Measurements from ENCODE around the gene KCNMA1.
A peak's percentile ranks its signal among the peaks of the same experiment; 100 is the strongest.

Gene KCNMA1

DNA sequence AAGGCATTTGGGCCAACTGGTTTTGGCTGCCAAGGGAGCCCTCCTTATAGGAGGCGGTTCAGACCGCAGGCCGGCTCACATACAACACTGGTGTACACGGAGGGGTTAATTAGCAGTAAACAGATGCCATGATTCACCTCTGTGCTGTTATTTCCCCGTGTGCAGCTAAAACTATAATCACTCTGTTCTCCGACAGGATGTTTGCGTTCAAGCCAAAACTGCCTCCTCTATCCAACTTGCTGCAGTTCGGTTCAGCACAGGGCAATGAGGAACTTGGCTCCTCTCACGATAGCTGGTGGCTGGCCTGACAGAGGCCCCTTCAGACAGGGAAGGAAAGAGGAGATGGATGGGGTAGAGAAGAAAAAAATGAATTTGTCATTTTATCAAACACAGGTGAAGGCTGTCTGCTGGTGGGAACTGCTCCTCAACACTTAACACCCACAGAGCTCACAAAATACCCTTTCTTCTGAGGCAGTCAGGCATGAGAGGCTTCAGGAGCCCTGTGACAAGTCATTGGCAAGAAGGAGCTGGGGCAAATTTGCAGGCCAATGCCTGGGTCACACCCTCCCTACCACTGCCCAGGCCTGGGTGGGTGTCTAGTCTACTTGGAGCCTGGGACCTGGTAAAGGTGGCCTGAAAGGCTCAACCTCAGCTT, 24.0 kb downstream of the KCNMA1 start:
- H3K9ac ChIP-seq (ENCODE audit: low read depth, low read length): no peak overlapping the region
- H3K27me3 ChIP-seq (ENCODE audit: control insufficient read depth, insufficient read depth, low read length): no peaks in the 10 kb centered on the region
- H3K4me1 ChIP-seq (ENCODE audit: control insufficient read depth, insufficient read depth, low read length): peaks cover 18% of the 10 kb centered on the region
- H3K4me2 ChIP-seq (ENCODE audit: low read length): no peak overlapping the region
- no peak overlapping the region for H3K4me3 ChIP-seq (ENCODE audit: low read length)
- H3K9me3 ChIP-seq (replicated peaks; ENCODE audit: low read length): no peaks in the 10 kb centered on the region
- H3K36me3 ChIP-seq (ENCODE audit: insufficient read depth, low read length): no peaks in the 10 kb centered on the region

DNA sequence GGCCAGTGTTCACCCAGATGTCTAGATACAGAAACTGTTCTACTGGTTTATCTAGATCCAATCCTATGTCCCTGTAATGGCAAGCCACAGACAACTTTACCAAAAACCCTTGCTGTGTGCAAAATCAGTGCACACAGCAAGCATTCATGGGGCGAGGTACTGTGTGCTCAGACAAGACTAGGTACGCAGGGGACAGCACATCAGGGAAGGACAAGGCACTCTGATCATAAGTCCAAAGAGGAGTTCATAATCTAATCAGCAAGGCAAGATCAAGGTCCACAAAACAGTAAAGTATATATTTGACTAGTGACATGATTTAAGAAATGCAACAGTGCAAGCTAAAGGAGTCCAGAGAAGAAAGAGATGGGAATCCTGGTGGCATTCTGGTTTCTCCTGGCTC, 25.9 kb downstream of the KCNMA1 start:
- H3K9ac ChIP-seq (ENCODE audit: low read depth, low read length): no peak overlapping the region
- H3K27me3 ChIP-seq (ENCODE audit: control insufficient read depth, insufficient read depth, low read length): no peaks in the 10 kb centered on the region
- H3K36me3 ChIP-seq (ENCODE audit: insufficient read depth, low read length): no peaks in the 10 kb centered on the region
- H3K9me3 ChIP-seq (replicated peaks; ENCODE audit: low read length): no peaks in the 10 kb centered on the region
- H3K4me3 ChIP-seq (ENCODE audit: low read length): no peak overlapping the region
- no peak overlapping the region for H3K4me2 ChIP-seq (ENCODE audit: low read length)
- peaks cover 26% of the 10 kb centered on the region for H3K4me1 ChIP-seq (ENCODE audit: control insufficient read depth, insufficient read depth, low read length)

GRCh38 chr10:77611221-77611620, 26.4 kb downstream of the KCNMA1 start:
- H3K9ac ChIP-seq (ENCODE audit: low read depth, low read length): no peak overlapping the region
- no peaks in the 10 kb centered on the region for H3K36me3 ChIP-seq (ENCODE audit: insufficient read depth, low read length)
- H3K9me3 ChIP-seq (replicated peaks; ENCODE audit: low read length): no peaks in the 10 kb centered on the region
- peaks cover 26% of the 10 kb centered on the region for H3K4me1 ChIP-seq (ENCODE audit: control insufficient read depth, insufficient read depth, low read length)
- H3K4me2 ChIP-seq (ENCODE audit: low read length): no peak overlapping the region
- H3K4me3 ChIP-seq (ENCODE audit: low read length): no peak overlapping the region
- no peaks in the 10 kb centered on the region for H3K27me3 ChIP-seq (ENCODE audit: control insufficient read depth, insufficient read depth, low read length)

GRCh38 chr10:77609781-77610272, 27.8 kb downstream of the KCNMA1 start:
- Histone ChIP-seq H3K4me3 (ENCODE audit: low read length) (peak overlapping the region; percentile 4), H3K9ac (ENCODE audit: low read depth, low read length) (peak overlapping the region; percentile 43), H3K4me2 (ENCODE audit: low read length) (peak overlapping the region; percentile 71), H3K36me3 (ENCODE audit: insufficient read depth, low read length) (no peaks in the 10 kb centered on the region), H3K4me1 (ENCODE audit: control insufficient read depth, insufficient read depth, low read length) (peaks cover 30% of the 10 kb centered on the region), H3K27me3 (ENCODE audit: control insufficient read depth, insufficient read depth, low read length) (no peaks in the 10 kb centered on the region), H3K9me3 (replicated peaks; ENCODE audit: low read length) (no peaks in the 10 kb centered on the region)

- H3K9me3 ChIP-seq (replicated peaks; ENCODE audit: low read length): no peaks in the 10 kb centered on the region
- peaks cover 38% of the 10 kb centered on the region for H3K4me1 ChIP-seq (ENCODE audit: control insufficient read depth, insufficient read depth, low read length)
- no peak overlapping the region for H3K4me3 ChIP-seq (ENCODE audit: low read length)
- H3K27me3 ChIP-seq (ENCODE audit: control insufficient read depth, insufficient read depth, low read length): no peaks in the 10 kb centered on the region
- no peak overlapping the region for H3K9ac ChIP-seq (ENCODE audit: low read depth, low read length)
- H3K36me3 ChIP-seq (ENCODE audit: insufficient read depth, low read length): no peaks in the 10 kb centered on the region
- H3K4me2 ChIP-seq (ENCODE audit: low read length): no peak overlapping the region
Measured at GRCh38 chr10:77608281-77608680, 29.3 kb downstream of the KCNMA1 start.

DNA sequence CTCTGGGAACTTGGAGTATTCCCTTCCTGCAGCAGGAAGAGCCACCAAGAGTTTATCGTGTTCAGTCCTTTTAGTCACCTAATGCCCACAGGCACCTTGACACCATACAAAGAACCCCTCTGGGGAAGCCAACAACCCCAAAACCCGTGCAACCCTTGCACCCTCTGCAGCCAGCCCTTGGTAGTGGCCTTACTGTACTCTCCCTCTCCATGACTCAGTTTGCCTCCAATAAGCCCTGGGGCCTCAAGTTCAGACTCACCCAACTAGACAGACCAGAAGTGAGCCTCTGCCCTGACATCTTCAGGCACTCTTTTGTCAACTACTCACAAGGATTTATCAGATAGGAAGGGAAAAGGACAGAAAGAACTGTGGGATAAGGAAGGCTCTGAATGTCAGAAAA, 30.9 kb downstream of the KCNMA1 start:
- no peaks in the 10 kb centered on the region for H3K36me3 ChIP-seq (ENCODE audit: insufficient read depth, low read length)
- H3K27me3 ChIP-seq (ENCODE audit: control insufficient read depth, insufficient read depth, low read length): no peaks in the 10 kb centered on the region
- peaks cover 53% of the 10 kb centered on the region for H3K4me1 ChIP-seq (ENCODE audit: control insufficient read depth, insufficient read depth, low read length)
- no peak overlapping the region for H3K9ac ChIP-seq (ENCODE audit: low read depth, low read length)
- no peak overlapping the region for H3K4me3 ChIP-seq (ENCODE audit: low read length)
- no peaks in the 10 kb centered on the region for H3K9me3 ChIP-seq (replicated peaks; ENCODE audit: low read length)
- H3K4me2 ChIP-seq (ENCODE audit: low read length): no peak overlapping the region

DNA sequence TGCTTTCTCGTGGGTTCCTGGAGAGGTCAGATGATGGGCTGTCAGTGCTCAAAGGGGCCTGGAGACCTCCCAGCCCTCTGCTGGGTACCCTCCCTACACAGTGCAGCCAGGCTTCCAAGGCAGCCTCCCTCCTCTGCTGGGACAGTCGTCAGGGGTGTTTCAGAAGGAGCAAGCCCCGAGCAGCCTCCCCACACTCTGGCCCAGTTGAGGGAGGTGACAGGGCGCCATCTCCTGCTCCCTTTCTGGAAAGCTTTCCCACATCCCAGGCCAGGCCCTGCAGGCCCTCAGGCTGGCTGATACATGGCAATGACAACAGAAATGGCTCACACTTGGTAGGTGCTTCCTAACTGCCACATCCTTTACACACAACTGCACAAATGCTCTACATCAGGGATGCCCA, 32.1 kb downstream of the KCNMA1 start:
- no peak overlapping the region for H3K9ac ChIP-seq (ENCODE audit: low read depth, low read length)
- H3K4me3 ChIP-seq (ENCODE audit: low read length): no peak overlapping the region
- peaks cover 59% of the 10 kb centered on the region for H3K4me1 ChIP-seq (ENCODE audit: control insufficient read depth, insufficient read depth, low read length)
- H3K4me2 ChIP-seq (ENCODE audit: low read length): no peak overlapping the region
- H3K36me3 ChIP-seq (ENCODE audit: insufficient read depth, low read length): no peaks in the 10 kb centered on the region
- H3K27me3 ChIP-seq (ENCODE audit: control insufficient read depth, insufficient read depth, low read length): no peaks in the 10 kb centered on the region
- no peaks in the 10 kb centered on the region for H3K9me3 ChIP-seq (replicated peaks; ENCODE audit: low read length)

- Histone ChIP-seq H3K27me3 (ENCODE audit: control insufficient read depth, insufficient read depth, low read length) (no peaks in the 10 kb centered on the region), H3K4me1 (ENCODE audit: control insufficient read depth, insufficient read depth, low read length) (peaks cover 53% of the 10 kb centered on the region), H3K4me3 (ENCODE audit: low read length) (no peak overlapping the region), H3K9me3 (replicated peaks; ENCODE audit: low read length) (no peaks in the 10 kb centered on the region), H3K9ac (ENCODE audit: low read depth, low read length) (no peak overlapping the region), H3K36me3 (ENCODE audit: insufficient read depth, low read length) (no peaks in the 10 kb centered on the region), H3K4me2 (ENCODE audit: low read length) (no peak overlapping the region)
Measured at GRCh38 chr10:77604941-77605351, 32.7 kb downstream of the KCNMA1 start.

DNA sequence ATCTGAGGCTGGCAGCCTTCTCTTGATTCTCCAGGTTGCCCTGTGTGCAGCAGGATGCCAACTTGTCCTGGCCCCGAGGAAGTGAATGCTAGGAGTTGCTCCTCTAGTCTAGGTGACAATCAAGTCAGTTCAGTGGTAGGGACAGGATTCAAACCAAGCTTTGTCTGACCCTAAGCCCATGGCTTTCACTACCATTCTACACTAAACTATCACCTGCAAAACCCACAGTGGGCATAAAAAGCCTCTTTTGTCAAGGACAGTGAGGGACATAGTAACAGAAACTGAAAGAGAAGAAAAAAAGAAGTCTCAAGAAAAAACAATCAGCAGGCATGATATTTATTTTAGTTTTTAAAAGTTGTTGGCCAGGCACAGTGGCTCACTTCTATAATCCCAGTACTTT, 33.5 kb downstream of the KCNMA1 start:
- Histone ChIP-seq H3K4me1 (ENCODE audit: control insufficient read depth, insufficient read depth, low read length) (peaks cover 45% of the 10 kb centered on the region), H3K4me3 (ENCODE audit: low read length) (no peak overlapping the region), H3K36me3 (ENCODE audit: insufficient read depth, low read length) (no peaks in the 10 kb centered on the region), H3K27me3 (ENCODE audit: control insufficient read depth, insufficient read depth, low read length) (no peaks in the 10 kb centered on the region), H3K4me2 (ENCODE audit: low read length) (no peak overlapping the region), H3K9ac (ENCODE audit: low read depth, low read length) (no peak overlapping the region), H3K9me3 (replicated peaks; ENCODE audit: low read length) (no peaks in the 10 kb centered on the region)

DNA sequence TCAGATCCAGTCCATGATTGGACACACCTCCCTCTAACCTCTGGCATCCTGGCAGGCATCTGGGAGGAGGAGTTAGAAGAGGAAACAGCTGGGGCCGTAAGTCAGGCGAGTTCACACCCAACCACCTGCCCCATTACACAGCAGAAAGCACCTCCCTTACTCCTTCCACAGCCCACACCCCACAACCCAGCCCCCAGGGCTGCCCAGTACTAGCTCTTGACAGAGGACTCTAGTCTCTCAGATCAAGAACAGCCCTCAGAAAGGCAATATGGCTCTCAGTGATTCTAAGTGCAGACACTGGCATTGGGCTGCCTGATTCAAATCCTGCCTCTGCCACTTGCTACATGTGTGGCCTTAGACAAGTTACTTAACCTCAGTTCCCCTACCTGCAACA, 34.1 kb downstream of the KCNMA1 start:
- H3K4me3 ChIP-seq (ENCODE audit: low read length): peak overlapping the region; percentile 7

DNA sequence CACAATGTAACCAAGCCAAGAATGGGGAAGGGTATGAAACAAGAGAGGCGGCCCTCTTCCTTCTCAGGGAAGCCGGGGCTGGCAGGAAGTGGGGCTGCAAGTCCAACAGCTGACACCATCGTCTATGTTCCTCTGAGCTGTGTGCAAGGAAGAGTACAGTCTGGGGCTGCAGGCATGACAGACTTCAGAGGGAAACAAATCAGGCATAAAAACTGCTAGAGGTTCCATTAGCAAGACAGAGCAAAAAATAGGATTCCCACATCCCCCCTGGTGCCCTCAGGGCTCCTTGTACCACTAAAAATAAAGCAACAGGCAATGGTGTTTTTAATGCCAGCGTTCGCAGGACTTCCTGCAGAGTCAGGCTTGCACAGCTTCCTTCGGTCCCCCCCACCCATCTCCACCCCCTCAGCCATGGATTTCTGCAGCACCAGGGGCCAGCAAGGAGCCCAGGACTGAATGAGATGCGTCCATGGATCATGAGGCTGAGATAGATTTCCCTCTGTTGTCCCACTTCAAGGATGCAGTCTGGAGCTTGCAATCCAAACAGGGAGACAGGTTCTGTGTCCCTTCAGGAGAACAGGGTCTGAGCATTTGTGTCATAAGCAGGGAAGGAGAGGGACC, 34.6 kb downstream of the KCNMA1 start:
- peak overlapping the region; percentile 71 for H3K4me2 ChIP-seq (ENCODE audit: low read length)
- H3K36me3 ChIP-seq (ENCODE audit: insufficient read depth, low read length): no peaks in the 10 kb centered on the region
- no peaks in the 10 kb centered on the region for H3K27me3 ChIP-seq (ENCODE audit: control insufficient read depth, insufficient read depth, low read length)
- H3K9me3 ChIP-seq (replicated peaks; ENCODE audit: low read length): no peaks in the 10 kb centered on the region
- peak overlapping the region; percentile 46 for H3K9ac ChIP-seq (ENCODE audit: low read depth, low read length)
- peak overlapping the region; percentile 57 for H3K4me3 ChIP-seq (ENCODE audit: low read length)
- peaks cover 36% of the 10 kb centered on the region for H3K4me1 ChIP-seq (ENCODE audit: control insufficient read depth, insufficient read depth, low read length)

More for the DNA sequence above, 34.1 kb downstream of the KCNMA1 start:
- H3K36me3 ChIP-seq (ENCODE audit: insufficient read depth, low read length): no peaks in the 10 kb centered on the region
- H3K27me3 ChIP-seq (ENCODE audit: control insufficient read depth, insufficient read depth, low read length): no peaks in the 10 kb centered on the region
- H3K9ac ChIP-seq (ENCODE audit: low read depth, low read length): no peak overlapping the region
- H3K4me2 ChIP-seq (ENCODE audit: low read length): peak overlapping the region; percentile 71
- H3K4me1 ChIP-seq (ENCODE audit: control insufficient read depth, insufficient read depth, low read length): peaks cover 41% of the 10 kb centered on the region
- no peaks in the 10 kb centered on the region for H3K9me3 ChIP-seq (replicated peaks; ENCODE audit: low read length)

All from skeletal muscle satellite cell (primary cell).